ENCODE data around the gene SCAF11. TPM values are rescaled to one million over a fixed set of nuclear protein-coding genes. Genes with fewer than 3 reads are reported as not detected.

SCAF11 gene
- total and polyA plus RNA-seq, 2 experiments from 2014 or later, result 77.0 to 84.8 TPM

DNA sequence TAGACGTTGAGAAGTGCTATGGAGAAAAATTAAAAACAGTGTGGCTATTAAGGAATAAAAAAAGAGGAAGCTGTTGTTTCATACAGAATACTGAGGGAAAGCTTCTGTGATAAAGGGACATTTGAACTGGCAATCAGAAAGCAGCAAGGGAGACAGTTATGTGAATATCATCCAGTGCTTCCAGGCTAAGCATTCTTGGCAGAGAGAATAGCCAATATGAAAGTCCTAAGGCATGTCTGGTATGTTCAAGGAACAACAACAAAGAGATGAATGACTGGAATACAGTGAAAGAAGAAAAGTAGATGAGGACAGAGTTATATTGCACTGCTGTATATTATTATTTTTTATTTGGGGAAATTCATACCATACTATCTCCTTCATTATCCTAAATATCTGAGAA, 23.9 kb downstream of the SCAF11 start:
- Mint-ChIP-seq H3K4me1 (peaks cover 28% of the 10 kb centered on the region), H3K36me3 (ENCODE audit: low read depth) (no peaks in the 10 kb centered on the region; the same call in 2 of the 3 replicates), H3K27ac (no peak overlapping the region), H3K27me3 (ENCODE audit: insufficient read depth, low read depth, poor library complexity) (peaks cover 2% of the 10 kb centered on the region), H3K9me3 (no peaks in the 10 kb centered on the region), H3K4me3 (no peak overlapping the region)
- no peak overlapping the region for H3K4me3 ChIP-seq
- TF ChIP-seq, protein P1, sequence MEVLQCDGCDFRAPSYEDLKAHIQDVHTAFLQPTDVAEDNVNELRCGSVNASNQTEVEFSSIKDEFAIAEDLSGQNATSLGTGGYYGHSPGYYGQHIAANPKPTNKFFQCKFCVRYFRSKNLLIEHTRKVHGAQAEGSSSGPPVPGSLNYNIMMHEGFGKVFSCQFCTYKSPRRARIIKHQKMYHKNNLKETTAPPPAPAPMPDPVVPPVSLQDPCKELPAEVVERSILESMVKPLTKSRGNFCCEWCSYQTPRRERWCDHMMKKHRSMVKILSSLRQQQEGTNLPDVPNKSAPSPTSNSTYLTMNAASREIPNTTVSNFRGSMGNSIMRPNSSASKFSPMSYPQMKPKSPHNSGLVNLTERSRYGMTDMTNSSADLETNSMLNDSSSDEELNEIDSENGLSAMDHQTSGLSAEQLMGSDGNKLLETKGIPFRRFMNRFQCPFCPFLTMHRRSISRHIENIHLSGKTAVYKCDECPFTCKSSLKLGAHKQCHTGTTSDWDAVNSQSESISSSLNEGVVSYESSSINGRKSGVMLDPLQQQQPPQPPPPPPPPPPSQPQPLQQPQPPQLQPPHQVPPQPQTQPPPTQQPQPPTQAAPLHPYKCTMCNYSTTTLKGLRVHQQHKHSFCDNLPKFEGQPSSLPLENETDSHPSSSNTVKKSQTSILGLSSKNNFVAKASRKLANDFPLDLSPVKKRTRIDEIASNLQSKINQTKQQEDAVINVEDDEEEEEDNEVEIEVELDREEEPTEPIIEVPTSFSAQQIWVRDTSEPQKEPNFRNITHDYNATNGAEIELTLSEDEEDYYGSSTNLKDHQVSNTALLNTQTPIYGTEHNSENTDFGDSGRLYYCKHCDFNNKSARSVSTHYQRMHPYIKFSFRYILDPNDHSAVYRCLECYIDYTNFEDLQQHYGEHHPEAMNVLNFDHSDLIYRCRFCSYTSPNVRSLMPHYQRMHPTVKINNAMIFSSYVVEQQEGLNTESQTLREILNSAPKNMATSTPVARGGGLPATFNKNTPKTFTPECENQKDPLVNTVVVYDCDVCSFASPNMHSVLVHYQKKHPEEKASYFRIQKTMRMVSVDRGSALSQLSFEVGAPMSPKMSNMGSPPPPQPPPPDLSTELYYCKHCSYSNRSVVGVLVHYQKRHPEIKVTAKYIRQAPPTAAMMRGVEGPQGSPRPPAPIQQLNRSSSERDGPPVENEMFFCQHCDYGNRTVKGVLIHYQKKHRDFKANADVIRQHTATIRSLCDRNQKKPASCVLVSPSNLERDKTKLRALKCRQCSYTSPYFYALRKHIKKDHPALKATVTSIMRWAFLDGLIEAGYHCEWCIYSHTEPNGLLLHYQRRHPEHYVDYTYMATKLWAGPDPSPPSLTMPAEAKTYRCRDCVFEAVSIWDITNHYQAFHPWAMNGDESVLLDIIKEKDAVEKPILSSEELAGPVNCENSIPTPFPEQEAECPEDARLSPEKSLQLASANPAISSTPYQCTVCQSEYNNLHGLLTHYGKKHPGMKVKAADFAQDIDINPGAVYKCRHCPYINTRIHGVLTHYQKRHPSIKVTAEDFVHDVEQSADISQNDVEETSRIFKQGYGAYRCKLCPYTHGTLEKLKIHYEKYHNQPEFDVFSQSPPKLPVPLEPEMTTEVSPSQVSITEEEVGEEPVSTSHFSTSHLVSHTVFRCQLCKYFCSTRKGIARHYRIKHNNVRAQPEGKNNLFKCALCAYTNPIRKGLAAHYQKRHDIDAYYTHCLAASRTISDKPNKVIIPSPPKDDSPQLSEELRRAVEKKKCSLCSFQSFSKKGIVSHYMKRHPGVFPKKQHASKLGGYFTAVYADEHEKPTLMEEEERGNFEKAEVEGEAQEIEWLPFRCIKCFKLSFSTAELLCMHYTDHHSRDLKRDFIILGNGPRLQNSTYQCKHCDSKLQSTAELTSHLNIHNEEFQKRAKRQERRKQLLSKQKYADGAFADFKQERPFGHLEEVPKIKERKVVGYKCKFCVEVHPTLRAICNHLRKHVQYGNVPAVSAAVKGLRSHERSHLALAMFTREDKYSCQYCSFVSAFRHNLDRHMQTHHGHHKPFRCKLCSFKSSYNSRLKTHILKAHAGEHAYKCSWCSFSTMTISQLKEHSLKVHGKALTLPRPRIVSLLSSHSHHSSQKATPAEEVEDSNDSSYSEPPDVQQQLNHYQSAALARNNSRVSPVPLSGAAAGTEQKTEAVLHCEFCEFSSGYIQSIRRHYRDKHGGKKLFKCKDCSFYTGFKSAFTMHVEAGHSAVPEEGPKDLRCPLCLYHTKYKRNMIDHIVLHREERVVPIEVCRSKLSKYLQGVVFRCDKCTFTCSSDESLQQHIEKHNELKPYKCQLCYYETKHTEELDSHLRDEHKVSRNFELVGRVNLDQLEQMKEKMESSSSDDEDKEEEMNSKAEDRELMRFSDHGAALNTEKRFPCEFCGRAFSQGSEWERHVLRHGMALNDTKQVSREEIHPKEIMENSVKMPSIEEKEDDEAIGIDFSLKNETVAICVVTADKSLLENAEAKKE (CRISPR knock-in tag; IDR thresholded peaks at IDR 0.05), result no peak
- no peak overlapping the region; the same call in 1 of the 2 replicates for H3K27ac ChIP-seq (ENCODE audit: low read depth)
- H2AFZ ChIP-seq, result no peak overlapping the region
- no peak for ATAC-seq
- no peaks in the 10 kb centered on the region for H3K27me3 ChIP-seq (ENCODE audit: insufficient read depth)
- no peak overlapping the region for H3K4me2 ChIP-seq
- H3K4me1 ChIP-seq (ENCODE audit: insufficient read depth), result peaks cover 9% of the 10 kb centered on the region
- peaks cover 67% of the 10 kb centered on the region for H3K79me2 ChIP-seq (replicated peaks; ENCODE audit: insufficient read depth)
- peaks cover 25% of the 10 kb centered on the region; the same call in 1 of the 2 replicates for H4K20me1 ChIP-seq (replicated peaks; ENCODE audit: insufficient read depth)
- H3K9me2 ChIP-seq (ENCODE audit: insufficient read depth), result no peaks in the 10 kb centered on the region
- H3K36me3 ChIP-seq (ENCODE audit: insufficient read depth), result no peaks in the 10 kb centered on the region
- DNase-seq (ENCODE audit: low spot score), result peak; percentile 18
- no peaks in the 10 kb centered on the region for H3F3A ChIP-seq (replicated peaks; ENCODE audit: low read depth)

- Mint-ChIP-seq H3K27ac (peak overlapping the region; percentile 20; the same call in 1 of the 2 replicates), H3K27me3 (ENCODE audit: insufficient read depth, low read depth, poor library complexity) (peaks cover 2% of the 10 kb centered on the region), H3K4me1 (peaks cover 25% of the 10 kb centered on the region), H3K36me3 (ENCODE audit: low read depth) (no peaks in the 10 kb centered on the region; the same call in 1 of the 3 replicates), H3K4me3 (no peak overlapping the region), H3K9me3 (no peaks in the 10 kb centered on the region)
- Histone ChIP-seq H3K9me2 (ENCODE audit: insufficient read depth) (no peaks in the 10 kb centered on the region), H3K4me1 (ENCODE audit: insufficient read depth) (peaks cover 9% of the 10 kb centered on the region; the same call in 1 of the 2 replicates), H3F3A (replicated peaks; ENCODE audit: low read depth) (no peaks in the 10 kb centered on the region), H3K27ac (ENCODE audit: low read depth) (no peak overlapping the region), H4K20me1 (replicated peaks; ENCODE audit: insufficient read depth) (peaks cover 21% of the 10 kb centered on the region; the same call in 1 of the 2 replicates), H3K27me3 (ENCODE audit: insufficient read depth) (no peaks in the 10 kb centered on the region), H3K79me2 (replicated peaks; ENCODE audit: insufficient read depth) (peaks cover 29% of the 10 kb centered on the region), H2AFZ (no peak overlapping the region), H3K36me3 (ENCODE audit: insufficient read depth) (no peaks in the 10 kb centered on the region), H3K4me3 (no peak overlapping the region), H3K4me2 (no peak overlapping the region)
- no peak for DNase-seq (ENCODE audit: low spot score)
- no peak for ATAC-seq
- TF ChIP-seq POLR2AphosphoS5 (IDR thresholded peaks at IDR 0.05; ENCODE audit: low read depth) (no peak), STAT1 (IDR thresholded peaks at IDR 0.05; ENCODE audit: unreplicated experiment) (no peak)
- TF ChIP-seq, protein P1 (CRISPR knock-in tag; IDR thresholded peaks at IDR 0.05), result no peak
Measured at GRCh38 chr12:45962553-45963325, 27.6 kb downstream of the SCAF11 start.
